Measurements from ENCODE around the gene BSDC1.

DNA sequence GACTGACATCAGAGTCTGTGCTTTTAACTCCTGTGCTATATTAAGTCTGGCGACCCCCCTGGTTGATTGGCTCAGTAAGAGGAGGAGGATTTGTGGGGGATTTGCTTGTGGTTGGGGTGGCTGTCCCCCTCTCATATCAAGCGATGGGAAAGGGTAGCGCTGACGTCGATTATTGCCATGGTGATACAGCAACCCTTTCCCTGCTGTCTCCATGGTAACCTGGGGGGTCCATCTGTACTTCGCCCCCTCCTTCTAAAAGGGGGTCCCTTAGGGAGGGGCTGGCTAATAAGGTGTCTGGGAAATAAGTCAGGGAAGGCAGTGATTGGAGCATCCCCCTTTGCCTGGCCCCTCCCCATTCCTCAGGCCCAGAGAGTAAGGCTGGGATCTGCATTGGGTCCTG, 36.6 kb downstream of the BSDC1 start:
- no peak for TF ChIP-seq EP300 (IDR thresholded peaks at IDR 0.05)
- no peak for TF ChIP-seq POLR2A (IDR thresholded peaks at IDR 0.05; ENCODE audit: low read depth)
